Body of pancreas (tissue), 4 donors: ENCODE data around the gene VEGFB.

ENCODE experiments used
- CTCF ChIP-seq, 7 experiments: fragments of 450-650 bp in 4 of 7; fragments of 200-600 bp in 3 of 7; sonication (generic) in 3 of 7; IDR thresholded peaks; one replicate each; pipeline ENCODE4 v1.5.1; 2016 to 2019; ENCODE audit warnings: antibody characterized with exemption in 7 of 7
- POLR2A ChIP-seq, 3 donors: fragments of 450-650 bp; IDR thresholded peaks; one replicate each; pipeline ENCODE4 v1.6.1; 2016; ENCODE audit warnings: antibody characterized with exemption in 3 of 3, mild to moderate bottlenecking in 2 of 3

- TF ChIP-seq POLR2A (IDR thresholded peaks at IDR 0.05) (no peak), CTCF (IDR thresholded peaks at IDR 0.05) (no peak)
These were observed 28.9 kb downstream of the VEGFB start for GRCh38 chr11:64263021-64263946.
